GM21381 (cell line): ENCODE data around the gene DOP1A.

Source experiments
- ATAC-seq: cut with Tn5 transposase; IDR thresholded peaks from one replicate; pipeline ENCODE4 v1.9.1; 2021; ENCODE audit warnings: mild to moderate bottlenecking, moderate library complexity; ENCODE audit not compliant: unreplicated experiment

DOP1A gene

DNA sequence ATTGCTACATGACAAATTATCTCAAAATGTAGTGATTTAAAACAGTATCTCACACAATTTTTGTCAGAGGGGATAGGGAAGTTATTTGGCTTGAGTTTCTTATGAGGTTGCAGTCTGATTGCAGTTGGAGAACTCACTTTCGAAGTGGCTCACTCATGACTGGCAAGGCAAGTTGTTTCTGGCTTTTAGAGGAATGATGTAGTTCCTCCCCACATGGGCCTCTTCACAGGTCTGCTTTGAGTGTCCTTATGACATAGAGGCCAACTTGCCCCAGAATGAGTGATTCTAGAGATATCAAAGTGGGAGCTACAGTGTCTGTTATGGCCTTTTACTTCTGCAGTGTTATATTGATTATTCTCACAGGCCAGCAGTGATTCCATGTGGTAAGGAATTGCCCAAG, 6.1 kb downstream of the DOP1A start:
- no peak for ATAC-seq

DNA sequence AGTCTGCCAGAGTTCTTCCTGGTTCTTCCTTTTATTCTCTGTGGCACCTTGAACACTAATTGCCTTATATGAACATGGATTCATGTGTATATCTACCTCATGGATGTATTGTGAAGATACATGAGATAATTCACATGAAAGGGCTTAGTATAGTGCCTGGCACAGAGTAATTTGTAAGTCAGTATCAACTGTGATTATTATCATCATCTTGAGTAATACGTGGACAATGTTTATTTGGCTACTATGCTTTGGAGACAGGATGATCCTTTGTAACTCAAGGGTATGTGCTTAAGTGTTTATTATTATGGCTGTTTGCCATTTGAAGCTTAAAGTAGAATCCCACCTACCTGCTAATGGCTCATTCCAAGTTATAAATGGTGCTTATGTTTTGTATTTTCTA, 16.0 kb downstream of the DOP1A start:
- ATAC-seq = no peak

DNA sequence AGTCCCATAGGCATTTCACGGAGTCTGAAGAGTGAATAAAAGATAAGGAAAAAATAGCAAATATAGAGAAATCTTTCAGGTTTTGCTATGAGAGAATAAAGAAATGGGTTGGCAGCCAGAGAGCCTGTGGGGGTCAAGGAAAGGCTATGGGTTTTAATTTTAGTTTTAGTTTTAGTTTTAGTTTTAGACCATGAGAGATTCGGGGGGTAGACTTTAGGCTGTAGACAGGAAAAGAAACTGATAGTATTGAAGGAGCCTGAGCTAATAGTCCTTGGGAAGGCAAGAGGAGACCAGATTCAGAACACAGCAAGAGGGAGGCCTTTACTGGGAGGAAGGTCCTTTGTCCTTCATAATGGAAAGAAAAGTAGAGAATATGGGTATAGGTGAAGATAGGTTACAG, 19.3 kb downstream of the DOP1A start:
- ATAC-seq = peak; percentile 99

DNA sequence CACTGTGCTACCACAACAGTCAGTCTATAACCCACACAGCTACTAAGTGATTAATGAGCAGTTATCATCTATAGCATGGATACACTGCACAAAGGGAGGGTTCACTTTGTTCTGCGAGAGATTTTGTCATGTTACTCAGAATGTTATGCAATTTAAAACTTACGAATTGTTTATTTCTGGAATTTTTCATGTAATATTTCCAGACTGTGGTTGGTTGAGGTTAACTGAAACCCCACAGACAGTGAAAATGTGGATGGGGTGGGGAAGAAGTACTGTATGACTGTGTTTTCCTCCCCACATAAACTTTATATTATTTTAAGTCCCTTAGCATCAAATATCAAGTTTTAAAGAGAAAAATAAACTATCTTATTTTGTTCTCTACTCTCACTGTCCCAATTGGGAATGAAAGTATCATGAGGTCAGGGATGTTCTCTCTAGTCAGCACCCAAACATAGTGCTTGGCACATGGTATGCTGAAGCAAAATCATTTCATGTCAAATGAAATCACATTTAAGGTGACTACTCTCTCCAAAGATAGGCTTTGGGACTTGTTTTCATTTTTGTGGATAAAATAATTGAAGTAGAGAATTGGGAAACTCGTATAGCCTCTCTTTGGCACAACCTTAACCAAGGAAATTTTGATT, 25.4 kb downstream of the DOP1A start:
- no peak for ATAC-seq

DNA sequence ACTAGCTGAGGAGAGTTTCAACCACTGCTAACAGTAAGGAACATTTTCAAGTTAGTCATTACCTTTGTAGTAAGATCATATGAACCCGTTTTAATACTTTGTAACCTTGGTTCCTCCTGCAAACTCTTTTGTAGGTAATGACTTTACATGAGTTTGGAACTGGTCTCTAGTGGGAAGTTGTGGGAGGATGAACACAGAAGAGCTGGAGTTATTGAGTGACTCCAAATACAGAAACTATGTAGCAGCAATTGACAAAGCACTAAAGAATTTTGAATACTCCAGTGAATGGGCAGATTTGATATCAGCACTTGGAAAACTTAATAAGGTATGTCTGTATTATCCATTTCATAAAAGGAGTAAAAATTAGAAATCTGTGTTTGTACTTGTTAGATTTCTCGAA, 29.3 kb downstream of the DOP1A start:
- ATAC-seq = no peak

DNA sequence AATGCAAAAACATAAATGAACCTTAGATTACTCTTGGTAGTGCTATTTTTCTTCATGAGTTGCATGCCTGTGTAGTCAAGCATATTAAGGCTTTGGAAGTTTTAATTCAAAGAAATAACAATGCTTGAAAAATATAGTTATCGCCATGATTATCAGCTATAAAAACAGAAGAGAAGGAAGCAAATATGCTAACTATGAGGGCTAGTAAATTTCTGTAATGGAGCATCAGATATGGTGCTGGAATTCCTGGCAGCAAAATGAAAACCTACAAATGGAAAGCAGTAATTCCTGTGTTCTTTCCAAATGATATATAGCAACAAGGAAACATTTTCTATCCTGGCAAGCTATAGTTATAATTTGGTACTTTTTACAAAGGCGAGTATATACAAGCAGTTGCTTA, 29.7 kb downstream of the DOP1A start:
- ATAC-seq = no peak

DNA sequence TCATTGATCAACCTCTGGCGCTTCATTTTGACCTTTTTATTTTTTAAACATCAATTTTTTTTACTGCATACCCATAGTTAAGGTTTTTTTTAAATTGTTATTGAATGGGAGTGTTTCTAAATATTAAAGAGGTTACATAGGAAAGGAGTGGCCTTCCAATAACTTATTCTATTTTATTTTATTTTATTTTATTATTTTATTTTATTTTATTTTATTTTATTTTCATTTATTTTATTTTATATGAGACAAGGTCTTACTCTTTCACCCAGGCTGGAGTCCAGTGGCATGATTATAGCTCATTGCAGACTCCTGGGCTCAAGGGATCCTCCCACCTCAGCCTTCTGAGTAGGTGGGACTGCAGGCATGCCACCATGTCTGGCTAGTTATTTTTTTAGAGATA, 30.2 kb downstream of the DOP1A start:
- no peak for ATAC-seq

DNA sequence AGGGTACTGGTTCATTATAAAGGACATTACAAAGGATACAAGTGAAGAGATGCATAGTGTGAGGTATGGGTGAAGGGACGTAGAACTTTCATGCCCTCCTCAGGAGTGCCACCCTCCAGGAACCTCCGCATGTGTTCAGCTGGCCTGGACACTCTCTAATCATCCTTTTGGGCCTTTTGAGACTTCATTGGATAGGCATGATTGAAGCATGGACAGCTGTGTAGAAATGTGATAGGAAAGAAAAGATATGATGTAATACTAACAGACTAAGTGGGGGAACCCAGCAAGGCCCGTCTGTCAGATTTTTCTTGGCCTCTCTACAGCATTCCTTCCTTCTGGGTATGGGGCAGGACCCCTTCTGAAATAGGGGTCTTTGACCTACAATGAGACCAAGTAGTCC, 31.1 kb downstream of the DOP1A start:
- ATAC-seq = no peak

DNA sequence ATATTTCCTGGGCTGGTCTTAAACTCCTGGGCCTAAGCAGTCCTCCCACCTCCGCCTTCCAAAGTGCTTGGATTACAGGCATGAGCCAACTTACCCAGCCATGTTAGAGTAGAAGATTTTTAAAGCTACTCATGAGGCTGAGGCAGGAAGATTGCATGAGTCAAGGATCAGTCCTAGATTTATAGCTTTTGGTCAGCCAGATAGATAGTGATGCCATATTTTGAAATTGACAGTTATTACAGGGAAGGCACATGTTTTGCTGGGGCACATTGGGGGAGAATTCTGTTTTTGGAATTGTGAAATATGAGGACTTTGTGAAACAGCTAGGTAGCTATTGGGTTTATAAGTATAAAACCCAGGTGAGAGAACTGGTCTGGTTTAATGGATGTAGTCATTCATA, 40.9 kb downstream of the DOP1A start:
- no peak for ATAC-seq

DNA sequence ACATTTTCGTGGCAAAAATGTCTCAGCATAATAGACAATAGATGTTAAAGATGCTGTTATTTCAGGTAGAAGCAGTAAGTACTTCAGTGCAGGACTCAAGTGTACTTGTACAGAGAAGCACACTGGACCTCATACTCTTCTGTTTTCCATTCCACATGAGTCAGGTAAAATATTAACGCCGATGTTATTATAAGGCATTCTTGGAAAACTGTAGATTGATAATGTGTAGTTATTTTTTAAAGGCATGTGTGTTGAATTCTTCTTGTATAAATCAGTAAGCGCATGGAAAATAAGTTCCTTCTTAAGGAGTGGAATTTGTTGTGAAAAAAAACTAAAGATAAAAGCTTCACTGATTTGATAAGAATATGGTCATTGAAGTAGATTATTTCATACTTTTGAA, 45.8 kb downstream of the DOP1A start:
- ATAC-seq = no peak

DNA sequence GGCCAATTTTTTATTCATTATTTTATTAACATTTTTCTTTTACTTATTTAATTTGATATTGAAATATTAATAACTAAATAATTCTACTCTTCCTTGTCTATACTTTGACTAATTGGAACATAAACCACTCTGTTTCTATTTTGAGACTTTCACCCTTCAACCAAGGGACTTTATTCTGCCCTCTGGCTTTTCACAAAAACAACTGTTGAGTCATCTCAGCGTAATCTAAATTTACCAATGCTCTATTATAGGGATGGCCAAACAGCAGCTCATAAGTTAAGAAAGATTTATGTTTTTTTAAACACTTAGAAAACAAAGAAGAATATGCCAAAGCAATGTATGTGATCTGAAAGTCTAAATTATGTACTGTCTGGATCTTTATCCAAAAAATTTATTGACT, 46.7 kb downstream of the DOP1A start:
- no peak for ATAC-seq

DNA sequence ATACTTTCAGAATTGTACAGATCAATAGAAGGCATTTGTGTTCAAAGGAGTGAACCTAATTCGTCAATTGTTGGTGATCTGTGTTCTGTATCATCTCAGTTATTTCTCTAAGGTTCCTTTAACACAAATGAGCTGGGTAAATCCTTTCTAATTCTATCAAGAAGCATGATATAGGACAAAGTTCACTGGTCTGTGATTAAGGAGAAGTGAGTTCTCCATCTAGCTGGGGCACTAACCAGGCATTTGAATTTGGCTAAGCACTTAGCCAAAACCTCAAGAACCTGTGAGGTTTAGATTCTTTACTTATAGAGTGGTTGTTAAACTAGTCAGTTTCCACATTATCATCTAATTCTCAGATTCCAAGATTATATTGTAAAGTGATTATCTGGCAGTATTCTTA, 50.3 kb downstream of the DOP1A start:
- ATAC-seq = no peak

DNA sequence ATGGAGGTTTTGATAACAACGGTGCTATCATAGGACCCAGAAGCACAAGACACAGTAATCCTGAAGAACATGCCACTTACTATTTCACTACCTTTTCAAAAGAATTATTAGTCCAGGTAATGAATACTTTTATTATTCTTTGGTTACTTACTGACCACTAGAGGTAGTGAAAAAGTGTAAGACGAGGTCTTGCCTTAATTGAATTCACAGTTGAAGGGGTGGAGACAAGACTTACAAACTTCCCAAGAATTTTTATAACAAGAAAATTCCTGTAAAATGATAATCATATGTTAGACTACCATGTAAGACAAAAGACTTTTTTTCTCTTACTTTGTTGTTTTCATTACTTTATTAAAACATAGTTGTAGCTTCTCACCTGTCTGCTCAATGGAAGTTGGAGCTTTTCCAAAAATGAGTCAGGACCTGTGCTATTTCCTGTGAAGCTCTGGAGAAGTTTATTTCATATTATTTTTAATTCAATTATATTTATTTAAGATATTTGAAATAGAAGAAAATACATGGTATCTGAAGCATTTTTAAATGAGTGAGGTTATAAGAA, 52.4 kb downstream of the DOP1A start:
- ATAC-seq = no peak

DNA sequence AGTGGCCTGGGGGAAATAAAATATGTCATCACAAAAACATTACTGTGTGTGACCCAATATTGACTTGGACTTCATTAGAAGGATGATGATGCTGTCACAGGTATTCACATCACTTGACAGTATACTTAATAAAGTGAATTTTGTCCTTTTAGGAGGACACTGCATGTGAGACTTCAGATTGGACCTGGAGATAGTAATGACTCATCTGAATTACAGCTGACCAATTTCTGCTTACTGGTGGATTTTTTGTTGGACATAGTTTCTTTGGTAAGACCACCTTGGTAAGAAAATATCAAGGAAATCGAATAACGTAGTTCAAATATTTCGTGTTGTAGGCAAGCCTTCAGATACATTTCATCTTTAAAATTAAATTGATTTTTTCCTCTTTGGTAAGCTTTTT, 57.1 kb downstream of the DOP1A start:
- ATAC-seq = no peak

DNA sequence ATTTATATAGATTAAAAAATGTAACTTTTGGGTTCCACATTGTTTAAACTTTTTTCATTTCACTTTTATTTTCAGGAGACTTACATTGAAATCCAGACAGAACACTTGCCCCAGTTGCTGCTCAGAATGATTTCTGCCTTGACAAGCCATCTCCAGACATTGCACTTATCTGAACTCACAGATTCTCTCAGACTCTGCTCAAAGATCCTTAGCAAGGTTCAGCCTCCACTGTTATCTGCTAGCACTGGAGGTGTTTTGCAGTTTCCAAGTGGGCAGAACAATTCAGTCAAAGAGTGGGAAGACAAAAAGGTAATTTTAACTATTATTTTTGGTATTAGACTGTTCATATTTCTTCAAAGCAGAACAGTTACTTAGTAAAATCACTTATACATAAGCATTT, 58.0 kb downstream of the DOP1A start:
- ATAC-seq = no peak

DNA sequence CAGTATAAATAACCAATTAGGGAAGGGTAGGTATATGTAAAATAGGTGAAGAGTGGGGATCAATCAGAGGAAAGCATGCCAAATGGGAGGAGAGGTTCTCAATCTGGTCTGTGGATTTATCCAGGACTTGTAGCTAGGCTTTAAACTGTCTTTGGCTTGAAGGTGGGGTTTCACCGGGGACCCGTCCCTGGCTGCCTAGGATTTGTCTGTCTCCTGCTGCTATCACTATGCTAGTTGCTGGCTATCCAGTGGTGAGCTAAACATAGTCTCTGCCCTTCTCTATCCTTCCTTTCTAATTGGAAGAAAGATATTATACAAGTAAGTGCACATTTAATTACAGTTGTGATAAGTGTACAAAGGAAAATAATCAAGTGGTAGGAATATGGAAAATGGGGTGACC, 58.8 kb downstream of the DOP1A start:
- ATAC-seq = no peak

DNA sequence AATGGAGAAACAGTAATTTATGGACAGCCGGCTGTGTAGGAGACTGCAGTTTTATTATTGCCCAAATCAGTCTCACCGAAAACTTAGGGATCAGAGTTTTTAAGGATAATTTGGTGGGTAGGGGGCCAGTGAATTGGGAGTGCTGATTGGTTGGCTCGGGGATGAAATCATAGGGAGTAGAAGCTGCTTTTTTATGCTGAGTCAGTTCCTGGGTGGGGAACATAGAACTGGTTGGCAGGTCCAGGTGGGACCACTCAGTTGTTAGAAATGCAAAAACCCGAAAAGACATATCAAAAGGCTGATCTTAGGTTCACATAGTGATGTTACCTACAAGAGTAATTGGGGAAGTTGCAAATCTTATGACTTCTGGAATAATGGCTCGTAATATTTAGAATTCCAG, 59.3 kb downstream of the DOP1A start:
- ATAC-seq = no peak

DNA sequence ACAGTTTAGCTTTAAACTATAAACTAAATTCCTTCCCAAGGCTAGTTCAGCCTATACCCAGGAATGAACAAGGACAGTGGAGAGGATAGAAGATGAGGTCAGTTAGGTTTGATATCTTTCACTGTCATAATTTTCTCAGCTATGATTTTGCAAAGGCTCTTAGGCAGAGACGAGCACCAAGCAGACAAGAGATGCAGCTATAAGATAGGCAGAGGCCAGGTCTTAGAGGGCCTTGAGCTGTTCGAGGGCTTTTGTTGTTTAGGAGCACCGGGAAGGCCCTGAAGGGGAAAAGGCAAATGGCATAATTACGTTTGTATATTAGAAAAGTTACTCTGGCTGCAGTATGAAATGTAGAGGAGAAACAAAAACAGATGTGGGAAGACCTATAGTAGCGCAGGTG, 59.8 kb downstream of the DOP1A start:
- ATAC-seq = no peak

DNA sequence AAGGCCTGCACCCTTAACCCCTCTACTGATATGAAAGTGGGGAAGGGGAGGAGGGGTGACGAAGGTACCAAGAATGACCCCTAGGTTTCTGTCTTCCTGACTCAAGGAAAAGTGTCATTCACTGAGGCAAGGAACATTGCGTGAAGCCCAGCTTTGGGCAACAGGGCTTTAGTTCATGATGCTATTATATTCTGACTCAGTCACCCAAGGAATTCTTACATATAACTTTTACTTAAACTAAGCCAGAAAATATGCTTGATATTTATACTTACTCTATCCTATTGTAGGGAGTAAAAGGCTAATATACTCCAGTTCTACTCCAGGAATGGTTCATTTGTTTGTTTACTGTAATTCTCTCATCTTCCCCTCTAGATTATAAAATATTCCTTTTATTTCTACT, 60.5 kb downstream of the DOP1A start:
- no peak for ATAC-seq

DNA sequence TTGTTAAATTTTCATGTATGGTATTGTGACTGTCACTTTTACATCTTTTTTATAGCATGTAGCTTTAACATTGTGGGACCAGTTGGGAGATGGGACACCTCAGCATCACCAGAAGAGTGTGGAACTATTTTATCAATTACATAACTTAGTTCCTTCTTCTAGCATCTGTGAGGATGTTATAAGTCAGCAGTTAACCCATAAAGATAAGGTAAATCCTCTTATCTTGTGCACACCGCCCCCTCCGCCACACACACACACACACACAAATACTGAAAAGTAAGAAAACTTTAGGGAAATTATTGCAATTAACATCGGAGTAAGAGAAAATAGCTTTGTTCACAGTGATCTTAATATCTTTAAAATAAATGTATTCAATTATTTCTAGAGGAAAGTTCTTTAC, 64.7 kb downstream of the DOP1A start:
- ATAC-seq = no peak

DNA sequence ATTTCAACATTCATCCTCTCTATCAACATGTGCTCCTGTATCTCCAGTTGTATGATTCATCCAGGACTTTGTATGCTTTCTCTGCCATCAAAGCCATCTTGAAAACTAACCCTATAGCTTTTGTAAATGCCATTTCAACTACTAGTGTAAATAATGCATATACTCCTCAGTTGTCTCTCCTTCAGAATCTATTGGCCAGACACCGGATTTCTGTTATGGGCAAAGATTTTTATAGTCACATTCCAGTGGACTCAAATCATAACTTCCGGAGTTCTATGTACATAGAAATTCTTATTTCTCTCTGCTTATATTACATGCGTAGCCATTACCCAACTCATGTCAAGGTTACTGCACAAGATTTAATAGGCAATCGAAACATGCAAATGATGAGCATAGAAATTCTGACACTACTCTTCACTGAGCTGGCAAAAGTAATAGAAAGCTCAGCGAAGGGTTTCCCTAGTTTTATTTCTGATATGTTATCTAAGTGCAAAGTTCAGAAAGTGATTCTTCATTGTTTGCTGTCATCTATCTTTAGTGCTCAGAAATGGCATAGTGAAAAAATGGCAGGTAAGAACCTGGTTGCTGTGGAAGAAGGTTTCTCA, 70.7 kb downstream of the DOP1A start:
- ATAC-seq = no peak

DNA sequence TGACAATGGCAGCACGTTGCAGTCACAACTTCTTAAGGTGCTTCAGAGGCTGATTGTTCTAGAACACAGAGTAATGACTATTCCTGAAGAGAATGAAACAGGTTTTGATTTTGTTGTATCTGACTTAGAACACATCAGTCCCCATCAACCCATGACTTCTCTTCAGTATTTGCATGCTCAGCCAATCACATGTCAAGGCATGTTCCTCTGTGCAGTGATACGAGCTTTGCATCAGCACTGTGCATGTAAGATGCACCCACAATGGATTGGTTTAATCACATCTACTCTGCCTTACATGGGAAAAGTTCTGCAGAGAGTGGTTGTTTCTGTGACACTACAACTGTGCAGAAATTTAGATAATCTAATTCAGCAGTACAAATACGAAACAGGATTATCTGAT, 71.3 kb downstream of the DOP1A start:
- ATAC-seq = no peak

DNA sequence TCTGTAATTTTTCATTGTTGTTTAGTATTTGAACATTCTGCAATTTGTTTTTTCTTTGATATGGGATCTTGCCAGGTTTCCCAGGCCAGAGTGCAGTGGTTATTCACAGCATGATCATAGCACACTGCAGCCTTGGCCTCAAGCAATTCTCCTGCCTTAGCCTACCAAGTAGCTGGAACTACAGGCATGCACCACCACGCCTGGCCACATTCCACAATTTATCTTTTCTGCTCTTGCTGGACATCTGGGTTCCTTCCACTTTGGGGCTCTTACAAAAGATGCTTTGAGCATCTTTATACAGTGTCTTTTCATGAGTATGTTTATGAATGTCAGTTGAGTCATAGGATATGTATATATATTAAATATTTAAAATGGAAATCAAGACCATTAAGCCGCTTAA, 83.6 kb downstream of the DOP1A start:
- no peak for ATAC-seq
